Stimulated activated CD4-positive, alpha-beta T cell treated with anti-CD3 and anti-CD28 coated beads, TNF-alpha, amount 100 ng/mL, for 1 hour (primary cell): ENCODE data around the gene SSBP4.

Source experiments
- DNase-seq, 3 donors: peaks; one replicate each; pipeline ENCODE4 v3.0.0-alpha.2; 2020; ENCODE audit warnings: low read depth in 3 of 3, low spot score in 1 of 3

Gene SSBP4

GRCh38 chr19:18419699-18420460 lies 682 bp downstream of the SSBP4 start:
- no peak for DNase-seq

- DNase-seq: no peak
Measured at GRCh38 chr19:18420930-18421329, 1.7 kb downstream of the SSBP4 start.

- DNase-seq: no peak
Measured at GRCh38 chr19:18421371-18421959, 2.3 kb downstream of the SSBP4 start.

- no peak for DNase-seq
Measured at GRCh38 chr19:18422530-18423191, 3.5 kb downstream of the SSBP4 start.

- DNase-seq: no peak
Measured at GRCh38 chr19:18423258-18424020, 4.2 kb downstream of the SSBP4 start.

- no peak for DNase-seq
Measured at GRCh38 chr19:18424122-18424889, 5.1 kb downstream of the SSBP4 start.

- DNase-seq: no peak
Measured at GRCh38 chr19:18424890-18425514, 5.8 kb downstream of the SSBP4 start.

- DNase-seq: no peak
Measured at GRCh38 chr19:18425515-18426415, 6.6 kb downstream of the SSBP4 start.

- DNase-seq: no peak
Measured at GRCh38 chr19:18426416-18426767, 7.2 kb downstream of the SSBP4 start.

GRCh38 chr19:18427080-18427742 lies 8.0 kb downstream of the SSBP4 start:
- DNase-seq: no peak

- DNase-seq: no peak
Measured at GRCh38 chr19:18427743-18428113, 8.5 kb downstream of the SSBP4 start.

- no peak for DNase-seq
Measured at GRCh38 chr19:18428173-18428786, 9.1 kb downstream of the SSBP4 start.

GRCh38 chr19:18428787-18429674 lies 9.8 kb downstream of the SSBP4 start:
- peak; percentile 47 to 59 (median 53) for DNase-seq

- no peak for DNase-seq
Measured at GRCh38 chr19:18429717-18430416, 10.7 kb downstream of the SSBP4 start.

- no peak for DNase-seq
Measured at GRCh38 chr19:18430417-18431144, 11.4 kb downstream of the SSBP4 start.
